ENCODE data around the gene UBTF.

The UBTF gene, protein sequence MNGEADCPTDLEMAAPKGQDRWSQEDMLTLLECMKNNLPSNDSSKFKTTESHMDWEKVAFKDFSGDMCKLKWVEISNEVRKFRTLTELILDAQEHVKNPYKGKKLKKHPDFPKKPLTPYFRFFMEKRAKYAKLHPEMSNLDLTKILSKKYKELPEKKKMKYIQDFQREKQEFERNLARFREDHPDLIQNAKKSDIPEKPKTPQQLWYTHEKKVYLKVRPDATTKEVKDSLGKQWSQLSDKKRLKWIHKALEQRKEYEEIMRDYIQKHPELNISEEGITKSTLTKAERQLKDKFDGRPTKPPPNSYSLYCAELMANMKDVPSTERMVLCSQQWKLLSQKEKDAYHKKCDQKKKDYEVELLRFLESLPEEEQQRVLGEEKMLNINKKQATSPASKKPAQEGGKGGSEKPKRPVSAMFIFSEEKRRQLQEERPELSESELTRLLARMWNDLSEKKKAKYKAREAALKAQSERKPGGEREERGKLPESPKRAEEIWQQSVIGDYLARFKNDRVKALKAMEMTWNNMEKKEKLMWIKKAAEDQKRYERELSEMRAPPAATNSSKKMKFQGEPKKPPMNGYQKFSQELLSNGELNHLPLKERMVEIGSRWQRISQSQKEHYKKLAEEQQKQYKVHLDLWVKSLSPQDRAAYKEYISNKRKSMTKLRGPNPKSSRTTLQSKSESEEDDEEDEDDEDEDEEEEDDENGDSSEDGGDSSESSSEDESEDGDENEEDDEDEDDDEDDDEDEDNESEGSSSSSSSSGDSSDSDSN

DNA sequence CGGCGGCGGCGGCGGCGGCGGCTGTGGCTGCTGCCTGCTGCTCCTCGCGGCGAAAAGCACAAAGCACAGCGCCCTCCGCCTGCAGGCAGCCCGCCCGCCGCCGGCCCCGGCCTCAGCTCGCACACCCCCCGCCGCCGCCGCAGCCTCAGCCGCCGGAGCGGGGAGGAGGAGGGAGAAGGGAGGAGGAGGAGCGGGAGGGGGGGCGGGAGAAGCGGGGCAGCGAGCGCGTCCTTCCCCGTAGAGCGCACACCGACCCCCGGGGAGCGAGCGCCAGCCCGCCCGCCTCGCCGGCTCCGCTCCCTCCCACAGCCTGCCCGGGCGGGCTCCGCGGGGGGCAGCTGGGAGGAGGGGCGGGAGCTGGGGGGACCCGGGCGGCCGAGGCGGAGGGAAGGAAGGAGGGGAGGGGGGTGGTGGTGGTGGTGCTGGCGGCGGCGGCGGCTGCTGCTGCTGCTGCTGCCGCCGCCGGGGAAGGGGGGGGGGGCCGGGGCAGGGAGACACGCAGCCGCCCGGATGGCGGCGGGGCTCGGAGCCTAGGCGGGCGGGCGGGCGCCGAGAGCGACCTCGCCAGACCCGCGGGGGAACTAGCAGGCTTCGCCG is at the start of gene UBTF:
TSS of gene UBTF (minus strand) at position 60 of the 597 bp plus-strand sequence. CDS start 1,446 bp downstream, outside the sequence.
- peak; percentile 49 for DNase-seq (ENCODE audit: low spot score)

DNA sequence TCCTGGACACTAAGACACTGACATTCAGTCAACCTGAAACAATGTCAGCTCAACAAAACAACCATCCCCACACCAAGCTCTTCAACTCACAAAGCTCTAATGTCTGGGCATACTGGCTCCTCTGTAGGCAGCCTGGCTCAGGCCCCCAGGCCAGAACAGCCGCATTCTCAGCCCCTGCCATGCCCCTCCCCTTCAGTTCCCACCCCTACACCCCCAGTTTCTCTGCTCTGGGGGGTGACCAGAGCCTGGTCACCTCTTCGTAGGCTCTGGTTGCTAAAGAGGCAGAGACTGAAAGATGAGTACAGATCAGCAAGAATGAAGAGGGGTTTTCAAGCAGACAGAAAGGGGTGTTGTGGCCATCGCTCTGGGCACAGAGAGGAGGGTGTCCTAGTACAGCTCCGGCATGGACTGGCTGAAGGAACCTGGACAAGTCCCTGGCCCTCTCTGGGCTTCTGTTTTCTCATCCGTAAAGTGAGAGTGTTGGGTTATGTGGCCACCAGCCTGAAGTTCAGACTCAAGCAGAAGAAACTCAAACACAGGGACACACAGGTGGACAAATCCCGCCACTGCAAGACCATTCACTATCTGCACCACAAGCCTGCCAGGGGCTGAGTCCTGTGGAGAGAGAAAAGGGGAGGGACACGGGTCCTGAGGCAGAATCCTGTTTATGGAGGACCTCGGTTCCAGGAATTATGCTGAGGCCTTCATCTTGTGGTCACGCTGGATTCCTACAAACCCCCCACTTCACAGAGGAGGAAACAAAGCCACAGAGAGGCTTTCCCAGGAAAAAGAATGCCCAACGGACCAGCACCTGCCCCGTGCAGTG is 49.4 kb upstream of the UBTF start:
- peak; percentile 71 for DNase-seq (ENCODE audit: low spot score)

DNA sequence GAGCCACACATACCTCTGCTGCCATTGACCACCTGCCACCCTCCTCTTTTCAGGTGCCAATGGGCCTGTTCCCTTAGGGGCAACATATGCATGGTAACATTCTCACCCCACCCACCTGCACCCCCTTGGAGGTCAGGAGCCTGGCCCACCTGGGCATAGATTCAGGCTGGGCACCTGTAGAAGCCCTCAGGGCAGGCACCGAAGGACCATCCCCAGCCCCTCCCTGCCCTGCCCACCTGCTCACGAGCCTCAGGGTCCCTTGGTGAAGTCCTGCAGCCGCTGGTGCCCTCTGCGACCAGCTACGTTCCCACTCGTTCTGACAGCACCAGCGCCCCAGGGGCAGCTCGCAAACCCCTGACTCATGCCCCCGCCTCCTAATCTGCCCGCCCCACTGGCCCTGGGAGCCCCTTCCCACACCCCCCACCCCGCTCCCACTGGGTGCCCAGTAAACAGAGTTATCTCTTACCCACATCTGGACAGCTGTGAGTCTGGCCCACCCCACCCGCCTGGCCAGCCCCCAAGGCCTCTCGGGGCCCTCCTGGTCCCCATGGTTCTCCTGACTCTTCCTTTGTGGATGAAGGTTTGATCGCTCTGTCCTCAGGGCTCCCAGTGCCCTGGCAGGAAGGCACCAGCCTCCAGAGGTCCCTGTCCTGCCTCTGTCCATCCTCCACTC is 48.5 kb upstream of the UBTF start, which contains the start of gene SLC4A1:
TSS of gene SLC4A1 (minus strand) at position 318 of the 673 bp plus-strand sequence. CDS start 5,269 bp downstream, outside the sequence.
- peak; percentile 97 for DNase-seq (ENCODE audit: low spot score)

DNA sequence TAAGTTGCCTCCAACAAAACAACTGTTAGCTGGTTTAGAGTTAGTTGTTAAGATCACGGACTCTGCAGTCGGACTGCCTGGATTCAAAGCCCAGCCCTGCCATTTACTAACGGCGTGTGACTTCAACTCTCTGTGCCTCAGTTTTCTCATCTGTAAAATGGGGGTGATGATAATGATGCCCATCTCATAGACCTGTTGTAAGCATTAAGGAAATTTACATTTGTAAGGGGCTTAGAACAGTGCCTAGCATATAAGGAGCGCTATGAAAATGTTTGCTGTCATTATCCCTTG is 47.6 kb upstream of the UBTF start:
- no peak for DNase-seq (ENCODE audit: low spot score)

DNA sequence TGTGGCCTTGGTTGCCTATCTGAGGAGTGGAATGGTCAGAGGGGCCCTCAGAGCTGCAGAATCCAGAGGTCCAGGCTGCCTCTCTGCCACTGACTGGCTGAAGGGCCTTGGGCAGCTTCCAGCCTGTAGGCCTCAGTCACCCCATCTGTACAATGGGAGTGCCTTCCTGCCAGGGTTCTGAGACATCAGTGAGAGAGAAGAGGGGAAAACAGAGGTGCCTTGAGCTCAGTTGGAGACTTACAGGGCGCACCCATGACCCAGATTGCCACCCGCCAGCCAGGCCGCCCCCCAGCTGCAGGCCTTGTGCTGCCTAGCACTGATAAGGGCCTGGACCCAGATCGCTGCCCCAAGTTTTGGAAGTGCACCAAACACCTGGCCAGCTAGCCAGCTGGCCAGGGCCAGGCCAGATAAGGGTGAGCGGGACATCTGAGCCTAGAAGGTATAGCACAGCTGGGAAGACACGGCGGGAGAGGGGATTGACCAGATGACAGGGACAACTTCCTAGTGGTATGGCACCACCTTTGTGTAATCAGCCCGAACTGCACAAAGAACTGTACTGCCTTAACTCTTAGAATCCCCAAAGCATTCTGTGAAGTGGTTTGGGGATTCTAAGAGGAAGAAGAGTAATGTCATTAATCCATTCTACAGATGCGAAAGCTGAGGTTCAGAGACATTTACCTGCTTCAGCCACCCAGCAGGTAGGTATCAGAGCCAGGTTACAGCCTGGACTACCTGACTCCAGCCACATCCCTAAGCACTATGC is 47.1 kb upstream of the UBTF start:
- DNase-seq (ENCODE audit: low spot score) = peak; percentile 98

DNA sequence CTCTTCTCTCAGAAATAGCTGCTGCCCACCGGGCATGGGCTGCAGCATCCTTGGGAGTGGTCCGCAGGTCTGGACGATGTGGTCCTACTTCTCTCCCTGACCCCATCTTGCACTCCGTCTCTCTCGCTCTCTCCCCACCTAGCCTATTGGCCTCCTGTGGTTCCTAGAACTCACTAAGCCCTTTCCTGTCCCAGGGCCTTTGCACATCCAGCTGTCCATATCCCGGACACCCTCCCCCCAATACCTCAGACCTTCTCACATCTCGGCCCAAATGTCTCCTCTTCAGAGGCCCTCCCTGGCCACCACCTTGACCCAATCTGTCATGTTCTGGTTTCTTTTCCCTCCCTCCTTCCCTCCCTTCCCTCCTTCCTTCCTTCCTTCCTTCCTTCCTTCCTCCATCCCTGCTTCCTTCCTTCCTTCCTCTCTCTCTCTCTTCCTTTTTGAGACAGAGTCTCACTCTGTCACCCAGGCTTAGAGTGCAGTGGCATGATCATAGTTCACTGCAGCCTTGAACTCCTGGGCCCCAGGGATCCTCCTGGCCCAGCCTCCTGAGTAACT is 43.9 kb upstream of the UBTF start:
- DNase-seq (ENCODE audit: low spot score) = no peak

DNA sequence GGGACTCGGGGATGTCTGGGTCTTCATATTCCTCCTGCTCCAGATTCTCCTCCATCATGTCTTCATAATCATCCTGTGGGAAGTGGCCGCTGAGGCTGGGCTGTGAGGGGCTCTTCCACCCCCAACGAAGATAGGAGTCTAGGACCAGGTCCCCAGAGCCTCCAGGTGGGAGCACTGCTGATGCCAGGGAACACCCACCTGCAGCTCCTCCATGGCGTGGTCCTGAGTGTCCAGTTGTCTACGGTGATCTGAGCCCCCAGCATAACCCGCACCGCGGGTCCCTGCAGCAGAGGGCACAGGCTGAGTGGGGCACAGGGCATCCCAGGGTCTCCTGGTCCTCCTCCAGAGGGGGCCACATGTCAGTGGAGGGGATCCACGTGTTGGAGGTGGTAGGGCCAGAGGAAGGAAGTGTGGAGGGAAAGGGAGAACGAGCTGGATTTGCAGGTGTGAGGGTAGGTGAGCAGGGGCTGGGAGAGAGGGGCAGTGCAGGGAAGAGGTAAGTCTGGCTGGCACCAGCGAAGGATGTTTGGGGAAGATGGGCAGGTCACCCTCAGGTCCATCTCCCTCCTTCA is 43.3 kb upstream of the UBTF start:
- DNase-seq (ENCODE audit: low spot score) = no peak

DNA sequence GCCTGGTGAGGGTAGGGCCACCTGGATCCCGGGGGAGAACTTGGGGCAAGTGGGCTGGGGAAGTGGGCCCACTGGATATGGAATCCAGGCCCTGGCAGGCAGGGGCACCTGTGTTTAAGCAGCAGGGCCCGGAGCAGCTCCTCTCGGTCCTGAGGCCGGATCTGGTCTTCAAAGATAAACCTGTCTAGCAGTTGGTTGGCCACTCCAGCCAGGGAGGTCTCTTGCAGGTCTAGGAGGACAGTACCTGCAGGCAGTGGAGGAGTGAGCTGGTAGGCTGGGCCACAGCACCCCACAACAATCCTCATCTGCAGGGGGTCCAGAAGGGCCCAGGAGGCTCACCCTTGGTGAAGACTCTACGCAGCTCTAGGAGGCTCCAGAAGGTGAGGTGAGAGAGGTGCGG is 40.8 kb upstream of the UBTF start:
- no peak for DNase-seq (ENCODE audit: low spot score)

DNA sequence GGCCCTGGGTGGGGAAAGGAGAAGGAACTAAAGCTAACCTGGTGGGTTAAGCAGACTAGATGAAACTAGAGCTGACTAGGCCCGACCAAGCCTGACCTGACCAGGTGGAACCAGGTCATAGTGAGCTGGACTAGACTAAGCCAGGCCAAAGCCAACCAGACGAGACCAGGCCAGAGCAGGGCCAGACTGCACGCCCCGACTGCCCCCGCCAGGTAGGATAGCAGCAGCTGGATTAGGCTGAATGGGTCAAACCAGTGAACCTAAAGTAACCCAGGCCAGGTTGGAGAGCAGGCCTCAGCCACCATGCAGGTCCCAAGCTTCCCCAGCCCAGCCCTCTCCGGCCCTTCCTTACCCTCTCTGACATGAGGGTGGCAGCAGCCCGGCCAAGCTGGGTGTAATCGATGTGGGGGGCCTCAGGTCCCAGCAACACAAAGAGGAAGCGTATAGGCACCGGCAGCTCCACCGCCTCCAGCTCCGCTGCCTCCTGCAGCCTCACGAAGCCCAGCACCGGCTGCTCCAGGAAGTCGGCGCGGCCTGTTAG is 39.4 kb upstream of the UBTF start:
- DNase-seq (ENCODE audit: low spot score) = no peak

DNA sequence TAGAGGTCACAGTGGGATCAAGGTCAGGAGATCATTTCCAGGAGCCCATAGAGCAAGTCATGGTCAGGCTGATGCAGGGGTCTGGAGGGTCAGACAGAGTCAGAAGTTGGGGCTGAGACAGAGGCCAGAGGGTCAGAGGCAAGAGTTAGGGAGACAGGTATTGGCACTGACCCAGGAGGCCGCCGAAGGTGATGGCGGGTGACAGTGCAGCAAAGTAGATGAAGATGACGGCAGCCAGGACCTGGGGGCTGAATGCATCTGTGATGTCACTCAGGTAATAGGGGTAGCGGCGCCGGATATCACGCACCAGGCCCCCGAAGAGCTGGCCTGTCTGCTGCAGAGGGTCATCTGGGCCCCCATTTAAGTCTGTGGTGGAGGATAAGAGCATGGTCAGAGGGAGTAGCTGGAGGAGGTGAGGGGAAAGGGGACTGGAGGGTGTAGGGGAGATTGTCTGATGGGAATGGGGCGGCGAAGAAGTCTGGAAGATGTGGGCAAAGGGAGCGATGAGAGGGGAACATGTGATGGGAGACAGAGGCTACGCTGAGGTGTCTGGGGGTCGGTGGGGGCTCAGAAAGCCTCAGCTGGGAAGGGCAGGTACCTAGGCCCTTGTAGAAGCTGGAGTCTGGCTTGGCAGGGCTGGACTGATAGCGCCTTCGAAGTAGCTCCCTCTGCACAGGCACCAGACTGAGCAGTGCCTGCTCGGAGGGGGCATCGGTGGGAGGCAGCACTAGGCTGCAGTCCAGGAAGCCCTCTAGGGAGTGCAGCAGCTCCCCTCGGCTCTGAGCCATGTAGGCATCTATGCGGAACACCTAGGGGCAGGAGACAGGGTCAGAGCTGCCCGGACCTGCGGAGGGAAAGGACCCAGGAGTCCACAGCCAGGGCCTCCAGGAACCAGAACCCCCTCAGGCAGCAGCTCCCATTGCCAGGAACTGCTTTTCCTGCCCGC is 38.6 kb upstream of the UBTF start:
- DNase-seq (ENCODE audit: low spot score) = no peak

DNA sequence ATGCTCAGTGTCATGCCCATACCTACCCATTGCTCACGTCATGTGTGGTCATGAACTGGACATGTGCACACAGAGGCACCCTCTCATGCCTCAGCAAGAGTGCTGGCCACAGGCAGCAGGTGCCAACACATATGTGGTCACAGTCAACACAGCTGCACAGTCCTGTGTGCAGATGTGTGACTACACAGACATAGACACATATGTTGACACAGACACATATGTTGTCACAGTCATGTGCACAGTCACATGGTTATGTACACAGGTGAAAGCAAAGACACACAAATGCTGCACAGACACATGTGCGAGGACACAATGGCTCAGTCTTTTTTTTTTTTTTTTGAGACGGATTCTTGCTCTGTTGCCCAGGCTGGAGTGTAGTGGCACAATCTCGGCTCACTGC is 37.2 kb upstream of the UBTF start:
- peak; percentile 46 for DNase-seq (ENCODE audit: low spot score)

DNA sequence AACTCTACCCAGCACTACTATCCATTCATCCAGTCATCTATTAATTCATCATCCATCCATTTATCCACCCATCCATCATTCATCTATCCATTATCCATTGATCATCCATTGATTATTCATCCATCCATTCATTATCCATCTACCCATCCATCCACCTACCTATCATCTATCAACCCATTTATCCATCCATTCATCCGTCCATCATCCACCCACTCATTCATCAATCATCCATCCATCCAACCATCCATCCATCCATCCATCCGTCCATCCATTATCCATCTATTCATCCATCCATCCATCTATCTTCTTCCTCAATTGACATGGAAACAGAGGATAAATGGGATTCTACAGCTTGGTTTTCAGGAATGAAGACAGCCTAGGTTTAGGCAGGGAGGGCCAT is 36.4 kb upstream of the UBTF start:
- no peak for DNase-seq (ENCODE audit: low spot score)

DNA sequence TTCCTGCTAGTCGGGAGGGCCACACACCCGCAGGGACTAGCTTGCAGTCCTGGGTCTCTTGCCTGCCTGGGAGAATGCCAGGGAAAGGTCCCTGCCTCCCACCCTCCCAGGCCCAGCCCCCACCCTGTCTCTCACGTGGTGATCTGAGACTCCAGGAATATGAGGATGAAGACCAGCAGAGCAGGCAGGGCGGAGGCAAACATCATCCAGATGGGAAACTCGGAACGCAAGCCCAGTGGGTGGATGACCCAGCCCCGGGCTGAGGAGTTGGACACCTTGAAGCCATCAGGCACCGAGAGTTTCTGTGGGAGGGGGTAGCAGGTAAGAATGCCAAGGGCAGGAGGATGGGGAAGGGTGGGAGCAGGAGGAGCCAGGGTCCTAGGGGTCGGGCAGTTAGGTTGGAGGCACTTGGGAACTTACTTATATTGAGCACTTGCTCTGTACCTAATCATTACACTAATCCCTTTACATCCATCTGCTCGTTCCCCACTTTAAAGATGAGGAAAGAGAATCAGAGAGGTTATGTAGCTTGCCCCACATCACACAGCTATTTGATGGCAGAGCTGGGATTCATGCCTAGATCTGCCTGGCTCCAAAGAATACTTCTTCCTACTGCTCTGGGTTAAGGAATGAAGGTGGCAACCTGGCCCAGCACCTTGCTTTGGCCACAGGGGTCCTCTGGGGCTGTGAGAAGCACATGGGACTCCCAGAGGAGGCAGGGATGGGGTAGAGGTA is 35.1 kb upstream of the UBTF start:
- DNase-seq (ENCODE audit: low spot score) = no peak

DNA sequence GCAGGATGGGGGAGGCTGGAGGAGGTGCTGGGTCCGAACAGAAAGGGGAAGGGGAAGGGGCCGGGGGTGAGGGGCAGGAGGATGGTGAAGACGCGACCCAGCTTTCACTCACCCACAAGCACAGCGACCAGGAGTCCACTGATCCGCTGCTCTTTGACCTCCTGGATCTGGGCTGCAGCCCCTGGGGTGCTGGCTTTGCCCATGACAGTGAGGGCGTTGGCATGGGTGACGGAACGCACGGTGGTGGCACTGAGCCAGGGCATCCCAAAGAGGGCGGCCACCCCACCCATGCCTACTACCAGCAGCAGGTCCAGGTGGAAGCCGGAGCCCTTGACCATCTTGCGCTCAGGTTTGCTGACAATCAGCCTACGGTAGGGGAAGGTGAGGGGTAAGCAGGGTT is 33.5 kb upstream of the UBTF start:
- DNase-seq (ENCODE audit: low spot score) = peak; percentile 51

DNA sequence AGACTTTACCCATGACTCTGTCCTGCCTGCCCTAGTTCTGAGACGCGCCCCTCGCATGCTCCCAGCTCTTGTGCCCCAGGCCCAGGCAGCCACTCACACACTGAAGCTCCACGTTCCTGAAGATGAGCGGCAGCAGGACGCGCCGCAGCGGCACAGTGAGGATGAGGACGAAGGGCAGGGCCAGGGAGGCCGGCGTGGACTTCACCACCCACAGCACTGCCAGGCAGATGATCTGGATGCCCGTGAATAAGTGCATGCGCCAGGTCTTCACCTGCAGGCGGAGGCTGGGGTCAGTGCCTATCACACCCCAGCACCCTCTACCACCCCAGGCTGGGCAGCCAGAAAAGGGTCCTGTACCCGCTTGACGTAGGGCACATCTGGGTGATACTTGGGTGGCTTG is 31.6 kb upstream of the UBTF start:
- DNase-seq (ENCODE audit: low spot score) = no peak

DNA sequence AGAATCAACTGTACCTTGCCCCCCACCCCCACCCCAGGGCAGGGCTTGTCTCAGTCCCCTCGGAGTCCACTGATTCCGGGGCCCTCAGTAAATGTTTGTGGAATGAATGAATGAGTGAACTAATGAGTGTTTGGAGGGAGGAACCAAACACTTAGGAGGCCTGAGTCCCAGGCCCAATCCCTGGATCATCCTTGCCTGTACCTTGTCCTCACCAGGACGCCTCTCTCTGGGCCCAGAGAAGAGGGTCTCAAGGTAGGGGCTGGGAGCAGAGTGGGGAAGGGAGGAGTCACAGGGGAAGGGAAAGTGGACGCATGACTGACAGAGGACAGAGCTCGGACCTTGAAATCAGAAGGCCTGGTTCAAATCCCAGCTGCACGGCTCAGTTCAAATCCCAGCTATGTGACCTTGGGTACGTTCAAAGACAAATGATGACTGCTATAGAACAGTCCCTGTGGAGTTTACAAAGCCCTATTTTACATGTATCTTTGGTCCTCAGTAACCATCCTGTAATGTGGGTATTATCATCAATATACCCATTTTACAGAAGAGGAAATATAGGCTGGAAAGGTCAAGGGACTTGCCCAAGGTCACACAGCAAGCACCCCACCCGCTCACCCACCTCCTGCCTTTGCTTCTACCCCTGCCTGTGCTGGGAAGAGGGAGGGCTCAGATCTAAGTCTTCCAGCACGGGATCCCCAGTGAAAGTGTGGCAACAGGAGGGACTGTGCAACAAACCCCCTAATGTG is 30.2 kb upstream of the UBTF start:
- peak; percentile 30 for DNase-seq (ENCODE audit: low spot score)
